NT2/D1 (cell line): ENCODE results near the gene PRKG2.

Source experiments
- DNase-seq: peaks from one replicate; pipeline ENCODE4 v3.0.0-alpha.2; 2011; ENCODE audit warnings: low read depth, low spot score
- H3K27me3 ChIP-seq: 2 replicates; pipeline ENCODE4 v1.6.0; 2011; ENCODE audit warnings: mild to moderate bottlenecking; ENCODE audit not compliant: insufficient read length, insufficient read depth
- H3K36me3 ChIP-seq: 2 replicates; pipeline ENCODE4 v1.6.1; 2011; ENCODE audit warnings: mild to moderate bottlenecking, low read length, mixed read lengths; ENCODE audit not compliant: insufficient read depth, insufficient read length
- H3K4me1 ChIP-seq: 2 replicates; pipeline ENCODE4 v1.5.1; 2011; ENCODE audit not compliant: insufficient read depth, insufficient read length
- H3K4me3 ChIP-seq: 2 replicates; pipeline ENCODE4 v1.5.1; 2011; ENCODE audit warnings: low read depth; ENCODE audit not compliant: insufficient read length
- H3K9ac ChIP-seq: 2 replicates; pipeline ENCODE4 v1.6.0; 2011; ENCODE audit warnings: low read depth; ENCODE audit not compliant: insufficient read length
- H3K9me3 ChIP-seq: 2 replicates; pipeline ENCODE4 v1.5.1; 2011; ENCODE audit warnings: mild to moderate bottlenecking, low read length; ENCODE audit not compliant: insufficient read depth
- SUZ12 ChIP-seq: IDR thresholded peaks from 2 replicates; pipeline ENCODE4 v1.6.1; 2011; ENCODE audit not compliant: insufficient read length, insufficient read depth; ENCODE audit errors: extremely low read depth
- YY1 ChIP-seq: IDR thresholded peaks from 2 replicates; pipeline ENCODE4 v1.6.1; 2011; ENCODE audit not compliant: insufficient read length, insufficient read depth
- ZNF274 ChIP-seq: IDR thresholded peaks from 2 replicates; pipeline ENCODE4 v1.6.1; 2011; ENCODE audit warnings: mild to moderate bottlenecking, low read depth, low read length

PRKG2 gene

GRCh38 chr4:81118086-81118485, 96.9 kb downstream of the PRKG2 start:
- no peak overlapping the region for H3K4me3 ChIP-seq
- no peaks in the 10 kb centered on the region for H3K4me1 ChIP-seq
- DNase-seq: no peak
- no peaks in the 10 kb centered on the region for H3K27me3 ChIP-seq
- H3K9me3 ChIP-seq: no peaks in the 10 kb centered on the region
- no peak overlapping the region for H3K9ac ChIP-seq
- TF ChIP-seq ZNF274 (no peak), SUZ12 (no peak), YY1 (no peak)
- no peaks in the 10 kb centered on the region for H3K36me3 ChIP-seq

- H3K9me3 ChIP-seq: no peaks in the 10 kb centered on the region
- H3K36me3 ChIP-seq: no peaks in the 10 kb centered on the region
- H3K4me1 ChIP-seq: no peaks in the 10 kb centered on the region
- no peak overlapping the region for H3K4me3 ChIP-seq
- H3K9ac ChIP-seq: no peak overlapping the region
- TF ChIP-seq SUZ12 (no peak), ZNF274 (no peak), YY1 (no peak)
- DNase-seq: no peak
- H3K27me3 ChIP-seq: no peaks in the 10 kb centered on the region
Observed at GRCh38 chr4:81116566-81116965, 98.5 kb downstream of the PRKG2 start.

GRCh38 chr4:81113024-81113423, 102.0 kb downstream of the PRKG2 start:
- Histone ChIP-seq H3K27me3 (no peaks in the 10 kb centered on the region), H3K4me3 (no peak overlapping the region), H3K9me3 (no peaks in the 10 kb centered on the region), H3K4me1 (no peaks in the 10 kb centered on the region), H3K9ac (no peak overlapping the region), H3K36me3 (no peaks in the 10 kb centered on the region)
- TF ChIP-seq YY1 (no peak), SUZ12 (no peak), ZNF274 (no peak)
- DNase-seq: no peak

- TF ChIP-seq ZNF274 (no peak), YY1 (no peak), SUZ12 (no peak)
- Histone ChIP-seq H3K4me1 (no peaks in the 10 kb centered on the region), H3K36me3 (no peaks in the 10 kb centered on the region), H3K27me3 (no peaks in the 10 kb centered on the region), H3K4me3 (no peak overlapping the region), H3K9ac (no peak overlapping the region), H3K9me3 (no peaks in the 10 kb centered on the region)
- no peak for DNase-seq
Observed at GRCh38 chr4:81109356-81109755, 105.7 kb downstream of the PRKG2 start.

- no peaks in the 10 kb centered on the region for H3K36me3 ChIP-seq
- DNase-seq: no peak
- H3K9ac ChIP-seq: no peak overlapping the region
- H3K4me3 ChIP-seq: no peak overlapping the region
- no peak for TF ChIP-seq ZNF274
- no peak for TF ChIP-seq SUZ12
- no peak for TF ChIP-seq YY1
- no peaks in the 10 kb centered on the region for H3K9me3 ChIP-seq
- H3K4me1 ChIP-seq: no peaks in the 10 kb centered on the region
- no peaks in the 10 kb centered on the region for H3K27me3 ChIP-seq
Observed at GRCh38 chr4:81106150-81106549, 108.9 kb downstream of the PRKG2 start.

GRCh38 chr4:81102107-81102506, 112.9 kb downstream of the PRKG2 start:
- Histone ChIP-seq H3K9ac (no peak overlapping the region), H3K9me3 (no peaks in the 10 kb centered on the region), H3K27me3 (no peaks in the 10 kb centered on the region), H3K4me3 (no peak overlapping the region), H3K36me3 (no peaks in the 10 kb centered on the region), H3K4me1 (no peaks in the 10 kb centered on the region)
- TF ChIP-seq SUZ12 (no peak), ZNF274 (no peak), YY1 (no peak)
- no peak for DNase-seq

- Histone ChIP-seq H3K4me3 (no peak overlapping the region), H3K36me3 (no peaks in the 10 kb centered on the region), H3K27me3 (no peaks in the 10 kb centered on the region), H3K9me3 (no peaks in the 10 kb centered on the region), H3K4me1 (no peaks in the 10 kb centered on the region), H3K9ac (no peak overlapping the region)
- TF ChIP-seq ZNF274: no peak
- TF ChIP-seq SUZ12: no peak
- no peak for TF ChIP-seq YY1
- DNase-seq: no peak
Observed at GRCh38 chr4:81096566-81096965, 118.5 kb downstream of the PRKG2 start.

GRCh38 chr4:81095389-81095788, 119.6 kb downstream of the PRKG2 start:
- Histone ChIP-seq H3K4me3 (no peak overlapping the region), H3K4me1 (no peaks in the 10 kb centered on the region), H3K27me3 (no peaks in the 10 kb centered on the region), H3K9ac (no peak overlapping the region), H3K9me3 (no peaks in the 10 kb centered on the region), H3K36me3 (no peaks in the 10 kb centered on the region)
- DNase-seq: no peak
- TF ChIP-seq SUZ12: no peak
- no peak for TF ChIP-seq YY1
- no peak for TF ChIP-seq ZNF274
